ENCODE results near the gene SMG6.

Gene SMG6

DNA sequence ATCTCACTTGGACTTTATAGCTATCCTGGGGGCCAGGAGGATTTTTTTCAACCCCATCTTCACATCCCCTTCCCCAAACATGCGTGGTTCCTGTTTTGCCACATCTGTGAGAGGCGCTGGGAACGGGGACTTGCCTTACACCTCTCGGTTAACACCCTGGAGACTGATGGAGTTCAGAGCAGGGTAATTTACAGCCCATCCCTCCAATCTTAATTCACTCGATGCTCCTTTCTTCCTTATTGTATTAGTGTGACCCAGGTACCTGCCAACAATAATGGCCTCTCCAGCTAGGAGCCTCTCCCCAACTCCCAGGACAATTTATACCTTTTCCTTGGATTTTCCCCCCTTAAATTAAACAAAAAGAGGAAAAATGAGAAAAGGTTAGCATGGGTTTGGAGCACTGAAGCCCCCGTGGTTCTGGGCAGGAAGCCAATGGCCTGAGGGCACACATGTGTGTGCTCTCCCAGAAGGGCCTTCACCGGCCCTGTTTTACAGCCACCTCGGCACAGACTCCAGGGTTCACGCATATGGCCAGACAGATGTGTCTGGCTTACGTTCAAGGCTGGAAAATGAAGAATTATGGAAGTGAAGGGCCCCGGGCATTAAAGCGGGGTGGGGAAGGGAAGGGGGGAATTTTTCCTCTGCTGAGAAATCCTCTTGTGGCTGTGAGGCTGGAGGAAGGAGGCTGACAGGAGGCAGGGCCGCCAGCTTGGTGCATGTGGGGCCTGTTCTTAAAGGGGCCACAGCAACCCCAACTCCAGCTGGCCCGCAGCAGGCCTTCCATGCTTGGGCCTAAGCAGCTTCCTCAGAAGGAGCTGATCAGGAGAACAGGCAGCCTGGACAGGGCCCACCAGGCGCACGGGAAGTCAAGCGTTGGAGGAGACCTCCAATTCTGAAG lies 227.2 kb downstream of the SMG6 start:
- DNase-seq (ENCODE audit: low spot score), result no peak

GRCh38 chr17:2075336-2076086 lies 228.1 kb downstream of the SMG6 start:
- DNase-seq (ENCODE audit: low spot score), result no peak

- no peak for DNase-seq (ENCODE audit: low spot score)
Measured at GRCh38 chr17:2074919-2075318, 228.7 kb downstream of the SMG6 start.

DNA sequence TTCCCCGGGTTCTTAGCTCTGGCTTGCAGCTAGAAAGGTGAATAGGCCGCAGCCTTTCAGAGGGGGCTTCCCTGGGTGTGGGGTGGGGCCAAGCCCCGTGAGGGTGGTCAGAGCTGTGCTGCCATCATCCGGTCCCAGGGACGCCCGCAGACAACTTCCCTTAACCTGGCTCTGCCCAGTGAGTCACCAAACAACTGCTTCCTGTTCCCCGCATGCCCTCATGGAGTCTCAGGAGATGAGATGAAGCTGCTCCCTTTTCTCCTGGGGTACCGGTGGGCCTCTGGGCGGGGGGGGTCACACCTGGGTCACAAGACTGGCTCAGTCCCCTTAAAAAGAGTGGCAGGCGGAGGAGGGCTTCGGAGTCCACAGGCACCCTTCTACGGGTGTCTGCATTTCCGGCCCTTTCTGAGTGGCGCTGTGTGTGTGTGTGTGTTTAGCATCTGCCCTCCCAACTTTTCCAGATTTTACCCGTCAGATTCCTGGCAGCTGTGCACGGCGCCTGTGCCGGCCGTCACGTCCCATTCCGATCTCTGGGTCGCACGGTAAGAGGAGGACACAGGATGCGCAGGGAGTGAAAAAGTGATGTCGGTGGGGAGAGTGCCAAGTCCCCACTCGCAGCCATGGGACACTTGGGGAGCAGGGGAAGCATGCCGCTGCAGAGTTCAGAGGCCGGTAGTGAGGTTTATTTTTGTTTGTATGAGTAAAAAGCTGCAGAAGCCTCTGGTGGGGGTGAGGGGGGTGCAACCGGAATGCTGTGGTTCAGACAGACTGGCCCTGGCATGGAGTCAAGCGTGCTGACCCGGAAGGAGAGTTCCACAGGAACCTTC lies 231.9 kb downstream of the SMG6 start:
- DNase-seq (ENCODE audit: low spot score), result no peak

DNA sequence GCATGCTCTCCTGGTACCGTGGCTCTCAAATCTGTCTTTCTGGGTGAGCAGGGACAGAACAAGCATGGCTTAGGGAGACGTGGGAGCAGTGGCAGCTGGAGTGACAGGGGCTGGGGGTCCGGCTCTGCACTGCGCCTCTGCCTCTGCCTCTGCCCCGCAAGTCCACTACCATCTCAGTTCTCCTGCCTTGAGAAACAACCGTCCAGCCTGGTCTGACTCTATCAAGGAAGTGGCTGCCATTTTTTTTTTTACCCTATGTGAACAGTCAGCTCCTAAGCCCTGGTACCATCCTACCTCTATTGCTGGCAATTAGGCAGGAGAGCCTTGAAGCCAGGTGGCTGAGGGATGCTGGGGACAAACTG lies 232.6 kb downstream of the SMG6 start:
- DNase-seq (ENCODE audit: low spot score), result no peak

DNA sequence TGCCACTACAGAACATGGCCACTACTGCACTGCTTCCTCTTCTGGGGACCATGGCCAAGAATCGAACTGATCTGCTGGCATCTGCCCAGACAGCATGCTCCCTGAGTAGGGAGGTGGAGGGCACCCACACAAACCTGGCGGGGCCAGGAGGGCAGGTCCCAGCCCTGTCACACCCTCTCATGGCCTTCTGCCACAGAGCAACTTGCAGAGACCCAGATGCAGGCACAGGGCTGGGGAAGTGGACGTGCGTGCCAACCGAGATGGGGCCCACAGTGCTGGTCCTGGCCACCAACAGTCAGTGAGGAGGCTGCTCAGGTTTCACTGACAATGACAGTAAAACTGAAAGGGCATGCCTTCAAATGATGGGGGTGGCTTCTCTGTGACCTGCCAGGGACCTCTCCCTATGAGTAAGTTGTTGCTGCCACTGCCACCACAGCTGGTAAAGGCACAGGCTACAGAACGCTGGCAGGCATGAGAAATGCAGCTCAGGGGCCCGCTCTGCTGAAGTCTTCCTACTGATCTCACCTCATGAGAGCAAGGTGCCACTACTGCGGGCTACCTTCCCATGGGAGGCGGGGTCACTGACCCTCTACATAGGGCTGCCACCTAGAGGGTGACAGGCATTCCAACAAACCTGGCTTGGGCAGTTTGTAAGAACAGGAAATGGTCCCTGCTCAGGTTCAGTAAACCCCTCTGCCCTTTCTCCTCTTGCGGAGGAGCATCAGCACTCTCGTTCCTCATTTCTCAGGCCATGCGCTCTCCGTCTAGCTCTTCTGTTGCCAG lies 233.2 kb downstream of the SMG6 start:
- DNase-seq (ENCODE audit: low spot score), result no peak

GRCh38 chr17:2068519-2069051 lies 235.0 kb downstream of the SMG6 start:
- DNase-seq (ENCODE audit: low spot score), result no peak

- no peak for DNase-seq (ENCODE audit: low spot score)
Measured at GRCh38 chr17:2068031-2068518, 235.5 kb downstream of the SMG6 start.

DNA sequence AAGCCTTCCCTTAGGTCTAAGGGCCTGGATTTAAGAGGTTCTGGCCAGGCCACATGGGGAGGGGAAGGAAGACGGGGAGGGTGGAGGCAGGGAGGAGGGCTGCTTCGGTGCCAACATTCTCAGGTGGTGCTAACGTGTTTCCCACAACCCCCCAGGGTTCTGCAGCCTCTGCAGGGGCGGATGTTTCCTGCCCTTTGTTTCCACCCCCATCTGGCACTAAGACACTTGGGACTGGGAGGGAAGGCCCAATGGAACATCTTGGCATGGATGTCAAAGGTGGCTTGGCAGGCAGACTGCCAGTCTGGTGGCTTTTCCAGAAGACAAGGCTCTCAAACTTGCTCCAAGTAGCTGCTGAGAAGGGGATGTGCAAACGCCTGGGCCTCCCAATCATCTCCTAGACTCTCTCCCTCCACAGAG lies 236.0 kb downstream of the SMG6 start:
- no peak for DNase-seq (ENCODE audit: low spot score)

GRCh38 chr17:2067048-2067561 lies 236.5 kb downstream of the SMG6 start:
- no peak for DNase-seq (ENCODE audit: low spot score)

GRCh38 chr17:2065949-2066400 lies 237.6 kb downstream of the SMG6 start:
- DNase-seq (ENCODE audit: low spot score), result no peak

DNA sequence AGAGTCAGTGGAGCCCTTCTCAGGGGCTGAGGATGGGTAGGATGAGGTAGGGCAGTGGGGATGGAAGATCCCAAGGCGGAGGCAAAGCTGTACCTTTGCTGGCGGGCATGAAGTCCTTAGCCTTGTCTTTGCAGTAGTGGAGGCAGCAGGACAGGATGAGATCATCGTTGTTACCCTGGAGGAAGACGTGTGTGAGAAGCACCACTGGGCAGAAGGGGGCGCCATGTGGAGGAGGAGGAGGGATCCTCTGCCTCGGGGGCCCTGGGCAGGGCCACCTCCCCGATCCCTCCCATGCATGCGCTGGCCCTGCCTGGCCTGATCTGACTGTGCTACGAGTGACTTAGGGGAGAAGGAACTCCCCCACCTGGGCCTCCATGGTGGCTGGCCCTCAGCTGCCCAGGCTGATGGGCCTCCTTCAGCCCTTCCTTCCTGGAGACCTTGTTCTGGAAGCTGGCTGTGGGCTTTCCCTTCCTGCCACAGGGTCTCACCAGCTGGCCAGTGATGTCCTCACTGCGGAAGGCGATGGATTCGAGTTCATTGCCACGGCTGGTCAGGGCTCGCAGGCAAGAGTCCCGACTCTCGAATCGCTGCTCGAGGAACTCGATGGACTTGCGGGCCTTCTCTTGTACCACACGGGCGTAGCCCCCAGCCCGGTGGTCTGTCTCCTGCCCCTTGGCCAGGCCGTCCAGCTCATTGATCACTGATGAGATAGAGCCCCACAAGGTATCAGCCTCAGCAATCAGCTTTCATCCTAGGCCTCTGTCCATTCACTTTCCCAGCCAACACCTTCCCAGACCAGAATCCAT lies 238.4 kb downstream of the SMG6 start:
- DNase-seq (ENCODE audit: low spot score), result no peak

GRCh38 chr17:2064520-2064971 lies 239.0 kb downstream of the SMG6 start:
- no peak for DNase-seq (ENCODE audit: low spot score)

- no peak for DNase-seq (ENCODE audit: low spot score)
Measured at GRCh38 chr17:2064147-2064489, 239.5 kb downstream of the SMG6 start.

- DNase-seq (ENCODE audit: low spot score), result no peak
Measured at GRCh38 chr17:2063261-2064146, 240.1 kb downstream of the SMG6 start.

- no peak for DNase-seq (ENCODE audit: low spot score)
Measured at GRCh38 chr17:2062571-2063183, 240.9 kb downstream of the SMG6 start.

GRCh38 chr17:2061441-2061958 lies 242.1 kb downstream of the SMG6 start:
- no peak for DNase-seq (ENCODE audit: low spot score)
